K562 (cell line): Measurements from ENCODE around the gene GGNBP2. TPM values are rescaled to one million over a fixed set of nuclear protein-coding genes. Genes with fewer than 3 reads are reported as not detected.
A peak's percentile ranks its signal among the peaks of the same experiment; 100 is the strongest.

ENCODE experiments used
- ATAC-seq: fragments of 200-7000 bp; cut with Tn5 transposase; 3 replicates; pipeline ENCODE4 v1.9.1; 2020; ENCODE audit warnings: moderate library complexity
- BruUV-seq: library from RNA; stranded (reverse); fragments of 400-500 nt; replicated peaks from 2 replicates; lab custom pipeline; 2021; lab: Mats Ljungman, UMichigan
- CTCF ChIA-PET: fragments of 300-600 bp; formaldehyde crosslinking; extraction: SDS; loops from one replicate; lab custom pipeline; 2021; ENCODE audit warnings: low intra/inter-chr PET ratio; lab: Yijun Ruan, JAX
- POLR2A ChIA-PET: fragments of 300-600, 350-650 bp; sonication (Branson Sonifier 250); formaldehyde crosslinking; extraction: SDS; loops from one replicate; lab custom pipeline; 2021; ENCODE audit warnings: antibody characterized with exemption, inconsistent platforms; lab: Yijun Ruan, JAX
- DNase-seq, 4 experiments: peaks; one replicate each; pipeline versions ENCODE4 v3.0.0 to v3.0.0-alpha.2; 2011 to 2018; ENCODE audit warnings: low spot score in 3 of 4, mixed read lengths in 3 of 4; ENCODE audit errors: extremely low read depth in 1 of 4
- FAIRE-seq: peaks from 2 replicates; lab custom pipeline; 2011; peaks lifted over from hg19 to GRCh38; lab: Jason Lieb, UNC
- H2AFZ ChIP-seq: 2 replicates; pipeline ENCODE4 v1.6.0; 2011; ENCODE audit warnings: low read depth, low read length, control low read depth, inconsistent platforms
- H3K27ac ChIP-seq: fragments of 200-600 bp; 3 replicates; pipeline ENCODE4 v1.8.0; 2011; ENCODE audit warnings: low read depth, mild to moderate bottlenecking, control low read depth, inconsistent platforms, low read length, moderate library complexity, mixed read lengths; ENCODE audit errors: extremely low read depth
- H3K27me3 ChIP-seq, 2 experiments: fragments of 300-600 bp in 1 of 2; 2 replicates in 1 of 2; 3 replicates in 1 of 2; pipeline versions ENCODE4 v1.6.0 to v1.8.0; 2011; ENCODE audit warnings: inconsistent platforms in 2 of 2, low read length in 2 of 2, mild to moderate bottlenecking in 1 of 2, mixed read lengths in 1 of 2, moderate library complexity in 1 of 2; ENCODE audit not compliant: control insufficient read depth in 2 of 2, insufficient read depth in 2 of 2
- H3K36me3 ChIP-seq: fragments of 300-600 bp; 3 replicates; pipeline ENCODE4 v1.8.0; 2011; ENCODE audit warnings: mild to moderate bottlenecking, low read length, inconsistent platforms; ENCODE audit not compliant: control insufficient read depth, insufficient read depth
- H3K4me1 ChIP-seq, 2 experiments: fragments of 200-600 bp in 1 of 2; replicated peaks in 1 of 2; 2 replicates in 1 of 2; 3 replicates in 1 of 2; pipeline versions ENCODE4 v1.5.1 to v1.8.0; 2011; ENCODE audit warnings: inconsistent platforms in 2 of 2, low read length in 2 of 2, mild to moderate bottlenecking in 1 of 2, mixed read lengths in 1 of 2, moderate library complexity in 1 of 2; ENCODE audit not compliant: control insufficient read depth in 2 of 2, insufficient read depth in 2 of 2
- H3K4me2 ChIP-seq: 2 replicates; pipeline ENCODE4 v1.6.1; 2011; ENCODE audit warnings: low read length, control low read depth, inconsistent platforms, mixed read lengths; ENCODE audit not compliant: insufficient read depth
- H3K4me3 ChIP-seq: fragments of 200-600 bp; sonication (generic), shearing (Covaris generic); 2 replicates; pipeline ENCODE4 v1.5.1; 2016; ENCODE audit warnings: control low read depth, inconsistent platforms
- H3K79me2 ChIP-seq: fragments of 200-600 bp; 3 replicates; pipeline ENCODE4 v1.8.0; 2011; ENCODE audit warnings: low read length, inconsistent platforms; ENCODE audit not compliant: control insufficient read depth, insufficient read depth
- H3K9ac ChIP-seq, 2 experiments: 2 replicates each; pipeline versions ENCODE4 v1.6.0 to v1.6.1; 2011; ENCODE audit warnings: low read depth in 2 of 2, low read length in 2 of 2, control low read depth in 1 of 2, inconsistent platforms in 1 of 2, mild to moderate bottlenecking in 1 of 2, mixed read lengths in 1 of 2; ENCODE audit not compliant: insufficient read depth in 1 of 2
- H3K9me1 ChIP-seq: one replicate; pipeline ENCODE4 v1.6.0; 2011; ENCODE audit warnings: inconsistent platforms, mild to moderate bottlenecking, low read length, moderate library complexity; ENCODE audit not compliant: control insufficient read depth, insufficient read depth
- H3K9me3 ChIP-seq: replicated peaks from 2 replicates; pipeline ENCODE4 v1.5.1; 2011; ENCODE audit warnings: low read depth, low read length, inconsistent platforms; ENCODE audit not compliant: control insufficient read depth, insufficient read depth
- H4K20me1 ChIP-seq: replicated peaks from 2 replicates; pipeline ENCODE4 v1.6.1; 2011; ENCODE audit warnings: low read length, inconsistent platforms, mixed read lengths; ENCODE audit not compliant: control insufficient read depth, insufficient read depth
- MTA3 ChIP-seq: fragments of 450-650 bp; formaldehyde crosslinking; IDR thresholded peaks from 2 replicates; pipeline ENCODE4 v1.6.1; 2017; ENCODE audit warnings: mild to moderate bottlenecking, borderline replicate concordance
- NFE2L1 ChIP-seq: fragments of 450-650 bp; IDR thresholded peaks from 2 replicates; pipeline ENCODE4 v1.6.1; 2016; ENCODE audit warnings: missing genetic modification characterization, low read depth, mild to moderate bottlenecking, missing compliant biosample characterization, moderate library complexity, borderline replicate concordance
- SIN3A ChIP-seq, 2 experiments: fragments of 150-350 bp in 1 of 2; IDR thresholded peaks; 2 replicates each; pipeline ENCODE4 v1.6.1; 2011 to 2016; ENCODE audit warnings: borderline replicate concordance in 2 of 2, low read depth in 2 of 2, low read length in 2 of 2, mild to moderate bottlenecking in 2 of 2, moderate library complexity in 2 of 2; ENCODE audit not compliant: control insufficient read depth in 1 of 2
- ZNF316 ChIP-seq: fragments of 450-650 bp; IDR thresholded peaks from 2 replicates; pipeline ENCODE4 v1.6.1; 2016
- WGBS: fragments of 100-300 bp; shearing (Covaris generic); methylation state at CpG from one replicate; pipeline ENCODE4 v1.1.6; 2016; ENCODE audit warnings: low coverage, mixed read lengths; ENCODE audit not compliant: insufficient coverage; ENCODE audit errors: missing lambda C conversion rate; 5-methylcytosine and 5-hydroxymethylcytosine counted together
- in situ Hi-C: fragments of 300-500 bp; cut with MboI; formaldehyde crosslinking; loops from 4 replicates; pipeline ENCODE4 v1.15.0; 2018; ENCODE audit warnings: inconsistent platforms, mixed read lengths
- intact Hi-C: fragments of 100-400 bp; cut with micrococcal nuclease; formaldehyde crosslinking; loops from 2 replicates; pipeline ENCODE4 v1.14.2; 2022
- polyA plus RNA-seq, 8 experiments: library from polyadenylated mRNA; depleted of rRNA in 4 of 8; stranded (reverse) in 5 of 8; unstranded in 3 of 8; fragments of >200 nt; fragmentation: Nextera tagmentation in 2 of 8; fragmentation: Illumina TruSeq in 1 of 8; extraction: Ambion mirVana in 2 of 8; extraction: Trizol in 1 of 8; gene quantifications; 2 replicates each; pipeline versions ENCODE4 v1.2.1 to v1.2.3, GENCODE V29; 2011 to 2014; ENCODE audit warnings: inconsistent platforms in 1 of 8, missing spikeins in 1 of 8
- total RNA-seq, 7 experiments: library from RNA; depleted of rRNA in 6 of 7; stranded (reverse); fragments of >200 nt in 6 of 7; fragmentation: Illumina TruSeq in 2 of 7; extraction: Trizol in 2 of 7; gene quantifications; 2 replicates each; pipeline versions ENCODE4 v1.2.1 to v1.2.3, GENCODE V29; 2011 to 2021; ENCODE audit warnings: low replicate concordance in 1 of 7
- TF ChIP-seq, protein P1 (sequence below): fragments of 450-650 bp; IDR thresholded peaks from 2 replicates; pipeline ENCODE4 v1.6.1; 2016; ENCODE audit warnings: mild to moderate bottlenecking, moderate library complexity

Gene GGNBP2
- total and polyA plus RNA-seq, 9 of the 15 experiments (the other 6 are each of a cell fraction or from before 2014, with no cell fraction given) = 35.7 to 96.6 (median 64.1) TPM

- TF ChIP-seq MTA3 (peak; percentile 41; the same call in 1 of the 2 replicates), SIN3A (IDR thresholded peaks at IDR 0.05; ENCODE audit: borderline replicate concordance in 2 of 2, control insufficient read depth in 1 of 2, low read depth in 2 of 2, low read length in 2 of 2) (peak; percentile 58 to 75; a peak in 2 of 4 replicates)
- TF ChIP-seq, all 486 proteins: peak for 141
These were observed 1.0 kb downstream of the GGNBP2 start (continued) for GRCh38 chr17:36545465-36546417.

DNA sequence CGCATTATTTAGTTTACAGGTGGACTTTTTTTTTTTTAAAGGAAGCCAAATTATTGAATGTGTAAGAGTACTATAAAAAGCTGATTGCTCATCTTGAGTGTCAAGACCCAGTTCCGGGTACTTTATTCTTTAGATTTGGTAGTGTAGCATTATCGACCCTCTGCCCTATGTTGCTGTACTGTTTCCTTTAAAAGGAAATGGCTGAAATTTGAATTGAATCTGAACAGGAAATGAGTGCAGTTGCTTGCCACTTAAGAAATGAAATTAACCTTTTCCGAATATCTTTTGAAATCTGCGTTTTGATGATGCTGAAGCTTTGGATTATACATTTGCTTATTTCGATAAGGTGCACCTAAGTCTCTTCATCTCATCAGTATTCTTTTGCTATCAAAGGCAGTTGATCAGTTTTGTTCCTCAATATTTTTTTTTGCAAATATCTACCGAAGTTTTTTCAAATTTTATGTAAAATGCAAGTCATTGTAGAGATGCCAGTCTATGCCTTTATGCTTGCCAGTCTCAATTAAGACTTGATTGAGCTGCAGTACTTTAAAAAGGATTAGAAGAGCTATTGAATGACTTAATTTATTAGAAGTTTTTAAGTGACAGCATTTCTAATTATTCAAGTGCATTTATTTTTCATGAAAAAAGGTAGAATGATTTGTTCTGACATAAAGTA lies 1.8 kb downstream of the GGNBP2 start:
- Histone ChIP-seq H3K4me2 (peak overlapping the region; percentile 96), H3K27me3 (no peaks in the 10 kb centered on the region), H3K9ac (peak overlapping the region in 1 of 2 experiments; percentile 89; a peak in 3 of 4 replicates), H3K4me1 (peaks cover 12 to 17% of the 10 kb centered on the region in 2 experiments; a peak in 4 of 5 replicates), H3K9me3 (no peaks in the 10 kb centered on the region), H3K4me3 (peak overlapping the region; percentile 85), H3K27ac (peak overlapping the region; percentile 90), H3K36me3 (peaks cover 44% of the 10 kb centered on the region), H3K9me1 (no peaks in the 10 kb centered on the region), H3K79me2 (peaks cover 83% of the 10 kb centered on the region), H4K20me1 (peaks cover 7% of the 10 kb centered on the region; the same call in 1 of the 2 replicates), H2AFZ (no peak overlapping the region)
- ATAC-seq = no peak
- POLR2A ChIA-PET = interaction anchor here (0.9 to 3.9 kb wide), 11 partner anchors 8 to 57 kb away, joined by 3 to 72 read pairs (median 6); partner anchors contain the start of genes MYO19 and PIGW
- FAIRE-seq = no peak
- intact Hi-C loops (loop anchor here (10.0 kb wide), 1 partner anchor 178 kb away; no protein-coding TSS in a partner anchor), in situ Hi-C loops (loop anchor here (5.0 kb wide), 1 partner anchor 46 kb away; the partner anchor contains the start of gene DHRS11)
- WGBS = 1% methylated on average over 7 of the region's 7 CpGs
- CTCF ChIA-PET = no interaction called here
- no peak for DNase-seq
- TSS peak; percentile 46 for BruUV-seq
- TF ChIP-seq ZNF316 (peak; percentile 53), NFE2L1 (peak; percentile 52; the same call in 1 of the 2 replicates)
- TF ChIP-seq, protein P1, sequence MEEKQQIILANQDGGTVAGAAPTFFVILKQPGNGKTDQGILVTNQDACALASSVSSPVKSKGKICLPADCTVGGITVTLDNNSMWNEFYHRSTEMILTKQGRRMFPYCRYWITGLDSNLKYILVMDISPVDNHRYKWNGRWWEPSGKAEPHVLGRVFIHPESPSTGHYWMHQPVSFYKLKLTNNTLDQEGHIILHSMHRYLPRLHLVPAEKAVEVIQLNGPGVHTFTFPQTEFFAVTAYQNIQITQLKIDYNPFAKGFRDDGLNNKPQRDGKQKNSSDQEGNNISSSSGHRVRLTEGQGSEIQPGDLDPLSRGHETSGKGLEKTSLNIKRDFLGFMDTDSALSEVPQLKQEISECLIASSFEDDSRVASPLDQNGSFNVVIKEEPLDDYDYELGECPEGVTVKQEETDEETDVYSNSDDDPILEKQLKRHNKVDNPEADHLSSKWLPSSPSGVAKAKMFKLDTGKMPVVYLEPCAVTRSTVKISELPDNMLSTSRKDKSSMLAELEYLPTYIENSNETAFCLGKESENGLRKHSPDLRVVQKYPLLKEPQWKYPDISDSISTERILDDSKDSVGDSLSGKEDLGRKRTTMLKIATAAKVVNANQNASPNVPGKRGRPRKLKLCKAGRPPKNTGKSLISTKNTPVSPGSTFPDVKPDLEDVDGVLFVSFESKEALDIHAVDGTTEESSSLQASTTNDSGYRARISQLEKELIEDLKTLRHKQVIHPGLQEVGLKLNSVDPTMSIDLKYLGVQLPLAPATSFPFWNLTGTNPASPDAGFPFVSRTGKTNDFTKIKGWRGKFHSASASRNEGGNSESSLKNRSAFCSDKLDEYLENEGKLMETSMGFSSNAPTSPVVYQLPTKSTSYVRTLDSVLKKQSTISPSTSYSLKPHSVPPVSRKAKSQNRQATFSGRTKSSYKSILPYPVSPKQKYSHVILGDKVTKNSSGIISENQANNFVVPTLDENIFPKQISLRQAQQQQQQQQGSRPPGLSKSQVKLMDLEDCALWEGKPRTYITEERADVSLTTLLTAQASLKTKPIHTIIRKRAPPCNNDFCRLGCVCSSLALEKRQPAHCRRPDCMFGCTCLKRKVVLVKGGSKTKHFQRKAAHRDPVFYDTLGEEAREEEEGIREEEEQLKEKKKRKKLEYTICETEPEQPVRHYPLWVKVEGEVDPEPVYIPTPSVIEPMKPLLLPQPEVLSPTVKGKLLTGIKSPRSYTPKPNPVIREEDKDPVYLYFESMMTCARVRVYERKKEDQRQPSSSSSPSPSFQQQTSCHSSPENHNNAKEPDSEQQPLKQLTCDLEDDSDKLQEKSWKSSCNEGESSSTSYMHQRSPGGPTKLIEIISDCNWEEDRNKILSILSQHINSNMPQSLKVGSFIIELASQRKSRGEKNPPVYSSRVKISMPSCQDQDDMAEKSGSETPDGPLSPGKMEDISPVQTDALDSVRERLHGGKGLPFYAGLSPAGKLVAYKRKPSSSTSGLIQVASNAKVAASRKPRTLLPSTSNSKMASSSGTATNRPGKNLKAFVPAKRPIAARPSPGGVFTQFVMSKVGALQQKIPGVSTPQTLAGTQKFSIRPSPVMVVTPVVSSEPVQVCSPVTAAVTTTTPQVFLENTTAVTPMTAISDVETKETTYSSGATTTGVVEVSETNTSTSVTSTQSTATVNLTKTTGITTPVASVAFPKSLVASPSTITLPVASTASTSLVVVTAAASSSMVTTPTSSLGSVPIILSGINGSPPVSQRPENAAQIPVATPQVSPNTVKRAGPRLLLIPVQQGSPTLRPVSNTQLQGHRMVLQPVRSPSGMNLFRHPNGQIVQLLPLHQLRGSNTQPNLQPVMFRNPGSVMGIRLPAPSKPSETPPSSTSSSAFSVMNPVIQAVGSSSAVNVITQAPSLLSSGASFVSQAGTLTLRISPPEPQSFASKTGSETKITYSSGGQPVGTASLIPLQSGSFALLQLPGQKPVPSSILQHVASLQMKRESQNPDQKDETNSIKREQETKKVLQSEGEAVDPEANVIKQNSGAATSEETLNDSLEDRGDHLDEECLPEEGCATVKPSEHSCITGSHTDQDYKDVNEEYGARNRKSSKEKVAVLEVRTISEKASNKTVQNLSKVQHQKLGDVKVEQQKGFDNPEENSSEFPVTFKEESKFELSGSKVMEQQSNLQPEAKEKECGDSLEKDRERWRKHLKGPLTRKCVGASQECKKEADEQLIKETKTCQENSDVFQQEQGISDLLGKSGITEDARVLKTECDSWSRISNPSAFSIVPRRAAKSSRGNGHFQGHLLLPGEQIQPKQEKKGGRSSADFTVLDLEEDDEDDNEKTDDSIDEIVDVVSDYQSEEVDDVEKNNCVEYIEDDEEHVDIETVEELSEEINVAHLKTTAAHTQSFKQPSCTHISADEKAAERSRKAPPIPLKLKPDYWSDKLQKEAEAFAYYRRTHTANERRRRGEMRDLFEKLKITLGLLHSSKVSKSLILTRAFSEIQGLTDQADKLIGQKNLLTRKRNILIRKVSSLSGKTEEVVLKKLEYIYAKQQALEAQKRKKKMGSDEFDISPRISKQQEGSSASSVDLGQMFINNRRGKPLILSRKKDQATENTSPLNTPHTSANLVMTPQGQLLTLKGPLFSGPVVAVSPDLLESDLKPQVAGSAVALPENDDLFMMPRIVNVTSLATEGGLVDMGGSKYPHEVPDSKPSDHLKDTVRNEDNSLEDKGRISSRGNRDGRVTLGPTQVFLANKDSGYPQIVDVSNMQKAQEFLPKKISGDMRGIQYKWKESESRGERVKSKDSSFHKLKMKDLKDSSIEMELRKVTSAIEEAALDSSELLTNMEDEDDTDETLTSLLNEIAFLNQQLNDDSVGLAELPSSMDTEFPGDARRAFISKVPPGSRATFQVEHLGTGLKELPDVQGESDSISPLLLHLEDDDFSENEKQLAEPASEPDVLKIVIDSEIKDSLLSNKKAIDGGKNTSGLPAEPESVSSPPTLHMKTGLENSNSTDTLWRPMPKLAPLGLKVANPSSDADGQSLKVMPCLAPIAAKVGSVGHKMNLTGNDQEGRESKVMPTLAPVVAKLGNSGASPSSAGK = no peak
